ENCODE measurements around the gene ITGA1.
A peak's percentile ranks its signal among the peaks of the same experiment; 100 is the strongest.

Gene ITGA1

GRCh38 chr5:52989025-52989780 lies 201.5 kb downstream of the ITGA1 start, which contains the start of gene ITGA2:
TSS of gene ITGA2 (plus strand) at chr5:52989352. CDS start at chr5:52989469, 117 bp downstream.
- no peaks in the 10 kb centered on the region for H3K4me1 ChIP-seq (ENCODE audit: insufficient read depth, low read length)
- H3K36me3 ChIP-seq (ENCODE audit: insufficient read depth, low read length), result no peaks in the 10 kb centered on the region
- H3K9ac ChIP-seq (ENCODE audit: low read depth, low read length), result peak within 1 kb of the TSS; percentile 83
- H3K9me3 ChIP-seq (ENCODE audit: control insufficient read depth, insufficient read depth, low read length), result no peaks in the 10 kb centered on the region

GRCh38 chr5:52989781-52990527 lies 202.2 kb downstream of the ITGA1 start:
- Histone ChIP-seq H3K9me3 (ENCODE audit: control insufficient read depth, insufficient read depth, low read length) (no peaks in the 10 kb centered on the region), H3K4me1 (ENCODE audit: insufficient read depth, low read length) (no peaks in the 10 kb centered on the region), H3K9ac (ENCODE audit: low read depth, low read length) (peak overlapping the region; percentile 83), H3K36me3 (ENCODE audit: insufficient read depth, low read length) (no peaks in the 10 kb centered on the region)

- Histone ChIP-seq H3K4me1 (ENCODE audit: insufficient read depth, low read length) (no peaks in the 10 kb centered on the region), H3K9ac (ENCODE audit: low read depth, low read length) (peak overlapping the region; percentile 83; the same call in 1 of the 2 replicates), H3K36me3 (ENCODE audit: insufficient read depth, low read length) (no peaks in the 10 kb centered on the region), H3K9me3 (ENCODE audit: control insufficient read depth, insufficient read depth, low read length) (no peaks in the 10 kb centered on the region)
Measured at GRCh38 chr5:52990528-52990925, 202.8 kb downstream of the ITGA1 start.

GRCh38 chr5:52993367-52993766 lies 205.7 kb downstream of the ITGA1 start:
- Histone ChIP-seq H3K4me1 (ENCODE audit: insufficient read depth, low read length) (no peaks in the 10 kb centered on the region), H3K9ac (ENCODE audit: low read depth, low read length) (no peak overlapping the region), H3K9me3 (ENCODE audit: control insufficient read depth, insufficient read depth, low read length) (no peaks in the 10 kb centered on the region), H3K36me3 (ENCODE audit: insufficient read depth, low read length) (no peaks in the 10 kb centered on the region)

- Histone ChIP-seq H3K36me3 (ENCODE audit: insufficient read depth, low read length) (no peaks in the 10 kb centered on the region), H3K4me1 (ENCODE audit: insufficient read depth, low read length) (no peaks in the 10 kb centered on the region), H3K9me3 (ENCODE audit: control insufficient read depth, insufficient read depth, low read length) (no peaks in the 10 kb centered on the region), H3K9ac (ENCODE audit: low read depth, low read length) (no peak overlapping the region)
Measured at GRCh38 chr5:52994266-52994665, 206.6 kb downstream of the ITGA1 start.

- H3K36me3 ChIP-seq (ENCODE audit: insufficient read depth, low read length), result no peaks in the 10 kb centered on the region
- H3K4me1 ChIP-seq (ENCODE audit: insufficient read depth, low read length), result no peaks in the 10 kb centered on the region
- no peaks in the 10 kb centered on the region for H3K9me3 ChIP-seq (ENCODE audit: control insufficient read depth, insufficient read depth, low read length)
- no peak overlapping the region for H3K9ac ChIP-seq (ENCODE audit: low read depth, low read length)
Measured at GRCh38 chr5:52995095-52995494, 207.4 kb downstream of the ITGA1 start.

GRCh38 chr5:52995914-52996313 lies 208.2 kb downstream of the ITGA1 start:
- no peak overlapping the region for H3K9ac ChIP-seq (ENCODE audit: low read depth, low read length)
- H3K9me3 ChIP-seq (ENCODE audit: control insufficient read depth, insufficient read depth, low read length), result no peaks in the 10 kb centered on the region
- no peaks in the 10 kb centered on the region for H3K4me1 ChIP-seq (ENCODE audit: insufficient read depth, low read length)
- no peaks in the 10 kb centered on the region for H3K36me3 ChIP-seq (ENCODE audit: insufficient read depth, low read length)

GRCh38 chr5:52996979-52997378 lies 209.3 kb downstream of the ITGA1 start:
- H3K4me1 ChIP-seq (ENCODE audit: insufficient read depth, low read length), result no peaks in the 10 kb centered on the region
- H3K36me3 ChIP-seq (ENCODE audit: insufficient read depth, low read length), result no peaks in the 10 kb centered on the region
- no peak overlapping the region for H3K9ac ChIP-seq (ENCODE audit: low read depth, low read length)
- no peaks in the 10 kb centered on the region for H3K9me3 ChIP-seq (ENCODE audit: control insufficient read depth, insufficient read depth, low read length)

- Histone ChIP-seq H3K4me1 (ENCODE audit: insufficient read depth, low read length) (no peaks in the 10 kb centered on the region), H3K36me3 (ENCODE audit: insufficient read depth, low read length) (no peaks in the 10 kb centered on the region), H3K9ac (ENCODE audit: low read depth, low read length) (no peak overlapping the region), H3K9me3 (ENCODE audit: control insufficient read depth, insufficient read depth, low read length) (no peaks in the 10 kb centered on the region)
Measured at GRCh38 chr5:52997424-52997823, 209.7 kb downstream of the ITGA1 start.

- Histone ChIP-seq H3K4me1 (ENCODE audit: insufficient read depth, low read length) (no peaks in the 10 kb centered on the region), H3K9ac (ENCODE audit: low read depth, low read length) (no peak overlapping the region), H3K9me3 (ENCODE audit: control insufficient read depth, insufficient read depth, low read length) (no peaks in the 10 kb centered on the region), H3K36me3 (ENCODE audit: insufficient read depth, low read length) (no peaks in the 10 kb centered on the region)
Measured at GRCh38 chr5:52998552-52999313, 211.0 kb downstream of the ITGA1 start.

- Histone ChIP-seq H3K36me3 (ENCODE audit: insufficient read depth, low read length) (no peaks in the 10 kb centered on the region), H3K4me1 (ENCODE audit: insufficient read depth, low read length) (no peaks in the 10 kb centered on the region), H3K9ac (ENCODE audit: low read depth, low read length) (no peak overlapping the region), H3K9me3 (ENCODE audit: control insufficient read depth, insufficient read depth, low read length) (no peaks in the 10 kb centered on the region)
Measured at GRCh38 chr5:52999344-52999949, 211.7 kb downstream of the ITGA1 start.

GRCh38 chr5:53001541-53001940 lies 213.8 kb downstream of the ITGA1 start:
- Histone ChIP-seq H3K9me3 (ENCODE audit: control insufficient read depth, insufficient read depth, low read length) (no peaks in the 10 kb centered on the region), H3K9ac (ENCODE audit: low read depth, low read length) (no peak overlapping the region), H3K4me1 (ENCODE audit: insufficient read depth, low read length) (no peaks in the 10 kb centered on the region), H3K36me3 (ENCODE audit: insufficient read depth, low read length) (no peaks in the 10 kb centered on the region)

- Histone ChIP-seq H3K4me1 (ENCODE audit: insufficient read depth, low read length) (no peaks in the 10 kb centered on the region), H3K9ac (ENCODE audit: low read depth, low read length) (no peak overlapping the region), H3K36me3 (ENCODE audit: insufficient read depth, low read length) (no peaks in the 10 kb centered on the region), H3K9me3 (ENCODE audit: control insufficient read depth, insufficient read depth, low read length) (no peaks in the 10 kb centered on the region)
Measured at GRCh38 chr5:53002491-53002890, 214.8 kb downstream of the ITGA1 start.

- no peaks in the 10 kb centered on the region for H3K9me3 ChIP-seq (ENCODE audit: control insufficient read depth, insufficient read depth, low read length)
- H3K9ac ChIP-seq (ENCODE audit: low read depth, low read length), result no peak overlapping the region
- no peaks in the 10 kb centered on the region for H3K36me3 ChIP-seq (ENCODE audit: insufficient read depth, low read length)
- no peaks in the 10 kb centered on the region for H3K4me1 ChIP-seq (ENCODE audit: insufficient read depth, low read length)
Measured at GRCh38 chr5:53003144-53003543, 215.4 kb downstream of the ITGA1 start.

All from ES-I3 (cell line).